K562 (cell line): ENCODE results near the gene FDX2. TPM values are rescaled to one million over a fixed set of nuclear protein-coding genes. Genes with fewer than 3 reads are reported as not detected.
A peak's percentile ranks its signal among the peaks of the same experiment; 100 is the strongest.

Experiments used
- CBFA2T3 ChIP-seq: fragments of 450-650 bp; IDR thresholded peaks from 2 replicates; pipeline ENCODE4 v1.6.1; 2017
- CREB3 ChIP-seq: fragments of 450-650 bp; conservative IDR thresholded peaks from 2 replicates; pipeline ENCODE4 v1.6.1; 2016; ENCODE audit warnings: missing genetic modification characterization, low read depth, mild to moderate bottlenecking, missing compliant biosample characterization, moderate library complexity
- ETS2 ChIP-seq: IDR thresholded peaks from 2 replicates; pipeline ENCODE4 v1.6.1; 2016; ENCODE audit warnings: borderline replicate concordance, missing genetic modification characterization, mild to moderate bottlenecking, moderate library complexity, missing compliant biosample characterization; ENCODE audit not compliant: poor library complexity, severe bottlenecking
- FOS ChIP-seq: IDR thresholded peaks from 3 replicates; pipeline ENCODE4 v1.6.1; 2011; ENCODE audit not compliant: insufficient read length; ENCODE audit errors: extremely low read depth
- HMG20B ChIP-seq: fragments of 250-450 bp; sonication (Bioruptor Pico); IDR thresholded peaks from 2 replicates; pipeline ENCODE4 v1.5.0; 2021; ENCODE audit warnings: mild to moderate bottlenecking
- MAFG ChIP-seq: fragments of 450-650 bp; conservative IDR thresholded peaks from 2 replicates; pipeline ENCODE4 v1.6.1; 2016; ENCODE audit warnings: missing genetic modification characterization, missing compliant biosample characterization
- MCM5 ChIP-seq: fragments of 450-650 bp; IDR thresholded peaks from 2 replicates; pipeline ENCODE4 v1.6.1; 2016; ENCODE audit warnings: low read depth
- NFXL1 ChIP-seq: fragments of 450-650 bp; formaldehyde crosslinking; IDR thresholded peaks from 2 replicates; pipeline ENCODE4 v1.4.0; 2021; ENCODE audit warnings: mild to moderate bottlenecking
- RBM39 ChIP-seq: fragments of 200-400 bp; formaldehyde crosslinking; optimal IDR thresholded peaks from 2 replicates; pipeline ENCODE3; 2018; ENCODE audit warnings: low read depth, low read length
- TCF7 ChIP-seq: sonication (generic); IDR thresholded peaks from 2 replicates; pipeline ENCODE4 v1.6.1; 2016; ENCODE audit warnings: antibody characterized with exemption, borderline replicate concordance
- TRIM25 ChIP-seq: fragments of 450-650 bp; IDR thresholded peaks from 2 replicates; pipeline ENCODE4 v1.7.0; 2016; ENCODE audit warnings: borderline replicate concordance
- USF1 ChIP-seq: sonication (generic); formaldehyde crosslinking; IDR thresholded peaks from 2 replicates; pipeline ENCODE4 v1.9.0; 2022; ENCODE audit warnings: mild to moderate bottlenecking, missing genetic modification reagents
- ZBTB33 ChIP-seq: sonication (generic); formaldehyde crosslinking; IDR thresholded peaks from 2 replicates; pipeline ENCODE4 v1.8.1; 2023; ENCODE audit warnings: mild to moderate bottlenecking, missing genetic modification reagents
- ZBTB34 ChIP-seq: fragments of 250-450 bp; sonication (Bioruptor Pico); IDR thresholded peaks from 2 replicates; pipeline ENCODE4 v1.8.0; 2021; ENCODE audit warnings: mild to moderate bottlenecking, moderate library complexity
- ZNF592 ChIP-seq: fragments of 450-650 bp; IDR thresholded peaks from 2 replicates; pipeline ENCODE4 v1.6.1; 2017; ENCODE audit warnings: antibody characterized with exemption, mild to moderate bottlenecking
- ZNF79 ChIP-seq: fragments of 250-450 bp; sonication (Bioruptor Pico); IDR thresholded peaks from 2 replicates; pipeline ENCODE4 v1.4.0; 2020; ENCODE audit warnings: low read depth, mild to moderate bottlenecking, moderate library complexity
- polyA plus RNA-seq, 8 experiments: library from polyadenylated mRNA; depleted of rRNA in 4 of 8; stranded (reverse) in 5 of 8; unstranded in 3 of 8; fragments of >200 nt; fragmentation: Nextera tagmentation in 2 of 8; fragmentation: Illumina TruSeq in 1 of 8; extraction: Ambion mirVana in 2 of 8; extraction: Trizol in 1 of 8; gene quantifications; 2 replicates each; pipeline versions ENCODE4 v1.2.1 to v1.2.3, GENCODE V29; 2011 to 2014; ENCODE audit warnings: inconsistent platforms in 1 of 8, missing spikeins in 1 of 8
- total RNA-seq, 7 experiments: library from RNA; depleted of rRNA in 6 of 7; stranded (reverse); fragments of >200 nt in 6 of 7; fragmentation: Illumina TruSeq in 2 of 7; extraction: Trizol in 2 of 7; gene quantifications; 2 replicates each; pipeline versions ENCODE4 v1.2.1 to v1.2.3, GENCODE V29; 2011 to 2021; ENCODE audit warnings: low replicate concordance in 1 of 7

Gene FDX2
- total and polyA plus RNA-seq, 9 of the 15 experiments (the other 6 are each of a cell fraction or from before 2014, with no cell fraction given) = 2.5 to 49.8 (median 29.7) TPM

GRCh38 chr19:10333758-10334587 is 18.2 kb upstream of the FDX2 start (continued):
- TF ChIP-seq RBM39 (peak; percentile 21), TCF7 (no peak), MAFG (tag) (no peak), HMG20B (CRISPR knock-in tag) (no peak), NFXL1 (CRISPR knock-in tag) (no peak), TRIM25 (no peak), CREB3 (no peak), ZBTB33 (CRISPR knock-in tag) (no peak), ZBTB34 (CRISPR knock-in tag) (no peak), ZNF79 (CRISPR knock-in tag) (no peak), FOS (no peak), MCM5 (no peak), USF1 (CRISPR knock-in tag) (no peak), CBFA2T3 (peak; percentile 91), ETS2 (no peak), ZNF592 (no peak)
